IMR-90 (cell line): Measurements from ENCODE around the gene SLC26A2. TPM values are rescaled to one million over a fixed set of nuclear protein-coding genes. Genes with fewer than 3 reads are reported as not detected.

Experiments
- ATAC-seq: fragments of 200-7000 bp; cut with Tn5 transposase; 2 replicates; pipeline ENCODE4 v1.9.1; 2020; ENCODE audit warnings: low read depth, mild to moderate bottlenecking, moderate library complexity
- BruUV-seq: library from RNA; stranded (reverse); fragments of 400-500 nt; replicated peaks from 2 replicates; lab custom pipeline; 2021; lab: Mats Ljungman, UMichigan
- CTCF ChIA-PET: fragments of 300-600 bp; formaldehyde crosslinking; extraction: SDS; loops from one replicate; lab custom pipeline; 2021; ENCODE audit warnings: antibody characterized with exemption; lab: Yijun Ruan, JAX
- POLR2A ChIA-PET: fragments of 300-600 bp; sonication (Branson Sonifier 250); formaldehyde crosslinking; loops from one replicate; lab custom pipeline; 2022; ENCODE audit warnings: antibody characterized with exemption; ENCODE audit not compliant: unreplicated experiment; lab: Charles Lee
- DNase-seq: peaks from one replicate; pipeline ENCODE4 v3.0.0; 2013
- H2AFZ ChIP-seq: replicated peaks from 2 replicates; pipeline ENCODE3; 2013; ENCODE audit warnings: low read length, mild to moderate bottlenecking; ENCODE audit not compliant: poor library complexity
- H2AK5ac ChIP-seq: 2 replicates; pipeline ENCODE4 v1.6.1; 2013; ENCODE audit warnings: low read depth, low read length, inconsistent platforms
- H2AK9ac ChIP-seq: replicated peaks from 2 replicates; pipeline ENCODE3; 2013; ENCODE audit warnings: mild to moderate bottlenecking, low read depth, low read length, moderate library complexity; ENCODE audit not compliant: poor library complexity
- H2BK120ac ChIP-seq: 2 replicates; pipeline ENCODE4 v1.6.1; 2013; ENCODE audit warnings: low read depth, low read length, inconsistent platforms
- H2BK15ac ChIP-seq: 3 replicates; pipeline ENCODE4 v1.6.1; 2013; ENCODE audit warnings: low read depth, low read length, inconsistent platforms
- H2BK20ac ChIP-seq: 2 replicates; pipeline ENCODE4 v1.6.1; 2013; ENCODE audit warnings: low read depth, mild to moderate bottlenecking, inconsistent platforms, low read length, moderate library complexity
- H2BK5ac ChIP-seq: 2 replicates; pipeline ENCODE4 v1.6.1; 2013; ENCODE audit warnings: mild to moderate bottlenecking, low read depth, low read length, inconsistent platforms; ENCODE audit not compliant: poor library complexity, severe bottlenecking
- H3K14ac ChIP-seq: replicated peaks from 2 replicates; pipeline ENCODE4 v1.6.1; 2013; ENCODE audit warnings: low read depth, low read length, inconsistent platforms
- H3K18ac ChIP-seq: 2 replicates; pipeline ENCODE4 v1.6.1; 2013; ENCODE audit warnings: low read depth, low read length, control low read depth
- H3K23ac ChIP-seq: 2 replicates; pipeline ENCODE4 v1.6.1; 2013; ENCODE audit warnings: low read depth, low read length, inconsistent platforms
- H3K27ac ChIP-seq: 2 replicates; pipeline ENCODE4 v1.5.1; 2013; ENCODE audit warnings: mild to moderate bottlenecking, control low read depth, low read length; ENCODE audit not compliant: insufficient read depth
- H3K27me3 ChIP-seq: 2 replicates; pipeline ENCODE4 v1.6.1; 2013; ENCODE audit warnings: low read length; ENCODE audit not compliant: control insufficient read depth, insufficient read depth
- H3K36me3 ChIP-seq: 2 replicates; pipeline ENCODE4 v1.6.1; 2013; ENCODE audit warnings: low read length, mixed read lengths; ENCODE audit not compliant: control insufficient read depth, insufficient read depth
- H3K4ac ChIP-seq: 2 replicates; pipeline ENCODE4 v1.6.1; 2013; ENCODE audit warnings: low read depth, low read length, inconsistent platforms
- H3K4me1 ChIP-seq: 2 replicates; pipeline ENCODE4 v1.6.1; 2013; ENCODE audit warnings: low read length, mixed read lengths; ENCODE audit not compliant: control insufficient read depth, insufficient read depth
- H3K4me2 ChIP-seq: 2 replicates; pipeline ENCODE4 v1.6.1; 2013; ENCODE audit warnings: low read depth, mild to moderate bottlenecking, control low read depth, low read length, moderate library complexity
- H3K4me3 ChIP-seq: 2 replicates; pipeline ENCODE4 v1.5.1; 2013; ENCODE audit warnings: low read depth, mild to moderate bottlenecking, control low read depth, low read length, moderate library complexity; ENCODE audit not compliant: insufficient read depth
- H3K56ac ChIP-seq: 2 replicates; pipeline ENCODE4 v1.6.1; 2013; ENCODE audit warnings: low read length, inconsistent platforms; ENCODE audit not compliant: insufficient read depth; ENCODE audit errors: extremely low read depth
- H3K79me1 ChIP-seq, 2 experiments: 2 replicates each; pipeline ENCODE4 v1.6.1; 2013; ENCODE audit warnings: low read length in 2 of 2, inconsistent platforms in 1 of 2, low read depth in 1 of 2
- H3K9ac ChIP-seq: 2 replicates; pipeline ENCODE4 v1.6.1; 2013; ENCODE audit warnings: low read depth, low read length, control low read depth
- H3K9me1 ChIP-seq: 2 replicates; pipeline ENCODE4 v1.6.1; 2013; ENCODE audit warnings: low read length, inconsistent platforms; ENCODE audit not compliant: insufficient read depth
- H3K9me3 ChIP-seq: 2 replicates; pipeline ENCODE4 v1.6.1; 2013; ENCODE audit warnings: low read length; ENCODE audit not compliant: control insufficient read depth, insufficient read depth
- H4K20me1 ChIP-seq: 2 replicates; pipeline ENCODE4 v1.6.1; 2013; ENCODE audit warnings: low read length, inconsistent platforms; ENCODE audit not compliant: insufficient read depth
- H4K5ac ChIP-seq: 2 replicates; pipeline ENCODE4 v1.6.1; 2013; ENCODE audit warnings: mild to moderate bottlenecking, low read depth, low read length, control low read depth
- H4K8ac ChIP-seq, 2 experiments: 2 replicates each; pipeline ENCODE4 v1.6.1; 2013; ENCODE audit warnings: low read depth in 2 of 2, low read length in 2 of 2, control low read depth in 1 of 2, inconsistent platforms in 1 of 2
- H4K91ac ChIP-seq: 2 replicates; pipeline ENCODE4 v1.6.1; 2013; ENCODE audit warnings: low read depth, low read length, inconsistent platforms; ENCODE audit not compliant: insufficient read depth
- BHLHE40 ChIP-seq: fragments of 150-350 bp; IDR thresholded peaks from 2 replicates; pipeline ENCODE4 v1.6.1; 2016; ENCODE audit warnings: mild to moderate bottlenecking, low read depth, low read length
- CEBPB ChIP-seq: IDR thresholded peaks from 2 replicates; pipeline ENCODE4 v1.6.1; 2012; ENCODE audit warnings: low read depth, low read length, improper control_type of control experiment
- CHD1 ChIP-seq: IDR thresholded peaks from 2 replicates; pipeline ENCODE4 v1.6.1; 2012; ENCODE audit warnings: low read depth, low read length, improper control_type of control experiment
- FOS ChIP-seq: fragments of 150-350 bp; IDR thresholded peaks from 2 replicates; pipeline ENCODE4 v1.6.1; 2016; ENCODE audit warnings: low read depth, low read length
- MXI1 ChIP-seq: IDR thresholded peaks from 2 replicates; pipeline ENCODE4 v1.6.1; 2012; ENCODE audit warnings: low read depth, mild to moderate bottlenecking, low read length, moderate library complexity, borderline replicate concordance
- RAD21 ChIP-seq: IDR thresholded peaks from 2 replicates; pipeline ENCODE4 v1.6.1; 2012; ENCODE audit warnings: low read length, improper control_type of control experiment
- RFX5 ChIP-seq: IDR thresholded peaks from 2 replicates; pipeline ENCODE4 v1.8.0; 2012; ENCODE audit warnings: low read depth, mild to moderate bottlenecking, low read length, moderate library complexity
- WGBS, 2 experiments: methylation state at CpG; one replicate each; pipeline versions ENCODE4 v1.1.5 to v1.1.7; 2013; ENCODE audit warnings: missing lambda C conversion rate in 2 of 2; ENCODE audit not compliant: insufficient read length in 1 of 2; ENCODE audit errors: extremely low coverage in 2 of 2; 5-methylcytosine and 5-hydroxymethylcytosine counted together
- dilution Hi-C: fragments of 300-500 bp; cut with HindIII; formaldehyde crosslinking; loops from one replicate; pipeline ENCODE4 v1.14.3; 2018; ENCODE audit warnings: low sequenced_read_pairs; ENCODE audit not compliant: unreplicated experiment
- in situ Hi-C: fragments of 300-500 bp; cut with MboI; formaldehyde crosslinking; loops from 3 replicates; pipeline ENCODE4 v1.14.3; 2019; ENCODE audit warnings: low sequenced_read_pairs, inconsistent platforms, mixed read lengths
- intact Hi-C: fragments of 100-400 bp; cut with micrococcal nuclease; formaldehyde crosslinking; loops from 2 replicates; pipeline ENCODE4 v1.10.0; 2022
- polyA plus RNA-seq, 3 experiments: library from polyadenylated mRNA; depleted of rRNA; stranded (reverse); fragments of >200 nt; gene quantifications; 2 replicates each; pipeline ENCODE4 v1.2.3, GENCODE V29; 2012; ENCODE audit warnings: low replicate concordance in 1 of 3
- total RNA-seq: library from RNA; depleted of rRNA; stranded (reverse); fragments of >200 nt; gene quantifications from 2 replicates; pipeline ENCODE4 v1.2.3, GENCODE V29; 2012
- TF ChIP-seq, protein P1 (sequence below): conservative IDR thresholded peaks from 2 replicates; pipeline ENCODE4 v1.5.1; 2012; ENCODE audit warnings: mild to moderate bottlenecking, low read depth, low read length, improper control_type of control experiment
- TF ChIP-seq, protein P2 (sequence below): fragments of 150-350 bp; IDR thresholded peaks from 2 replicates; pipeline ENCODE4 v1.6.1; 2016; ENCODE audit warnings: low read depth, mild to moderate bottlenecking, low read length, moderate library complexity, borderline replicate concordance

The SLC26A2 gene
- total and polyA plus RNA-seq, 2 of the 4 experiments (the other 2 are of a cell fraction): 2.2 to 9.9 TPM

DNA sequence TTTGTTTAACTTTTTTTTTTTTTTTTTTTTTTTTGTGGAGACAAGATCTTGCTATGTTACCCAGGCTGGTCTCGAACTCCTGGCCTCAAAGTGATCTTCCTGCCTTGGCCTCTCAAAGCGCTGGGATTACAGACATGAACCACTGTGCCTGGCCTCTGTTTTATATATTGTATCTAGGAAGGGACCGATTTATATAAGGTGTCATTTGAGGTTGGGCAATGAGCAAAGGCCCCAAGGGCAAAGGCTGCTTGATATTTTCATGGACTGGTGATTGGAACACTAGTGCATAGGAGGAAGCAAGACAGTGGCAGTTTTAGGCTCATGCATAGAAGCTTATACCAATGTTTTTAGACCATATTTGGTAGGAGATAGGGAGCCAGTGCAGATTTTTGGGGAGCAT lies 3.2 kb downstream of the SLC26A2 start:
- Histone ChIP-seq H2AFZ (no peak overlapping the region), H2AK9ac (no peak overlapping the region), H4K20me1 (no peaks in the 10 kb centered on the region), H2BK15ac (no peak overlapping the region), H4K5ac (no peak overlapping the region), H4K8ac (no peak overlapping the region), H3K4me1 (peaks cover 6% of the 10 kb centered on the region), H3K9me1 (peaks cover 7% of the 10 kb centered on the region), H3K18ac (no peak overlapping the region), H3K9me3 (no peaks in the 10 kb centered on the region), H3K4me2 (no peak overlapping the region), H3K14ac (no peak overlapping the region), H3K56ac (no peak overlapping the region), H2BK5ac (no peak overlapping the region), H3K36me3 (no peaks in the 10 kb centered on the region), H2AK5ac (no peak overlapping the region), H3K4ac (no peak overlapping the region), H3K27ac (no peak overlapping the region), H3K9ac (no peak overlapping the region), H4K91ac (no peak overlapping the region), H3K79me1 (peaks cover 0 to 14% of the 10 kb centered on the region in 2 experiments; a peak in 3 of 4 replicates), H3K4me3 (no peak overlapping the region), H3K23ac (no peak overlapping the region), H2BK120ac (no peak overlapping the region), H3K27me3 (no peaks in the 10 kb centered on the region), H2BK20ac (no peak overlapping the region)
- DNase-seq (no peak), ATAC-seq (no peak)
- TF ChIP-seq CHD1 (no peak), BHLHE40 (no peak), MXI1 (no peak), RFX5 (no peak), RAD21 (no peak), FOS (no peak), CEBPB (no peak)
- TF ChIP-seq, protein P1, sequence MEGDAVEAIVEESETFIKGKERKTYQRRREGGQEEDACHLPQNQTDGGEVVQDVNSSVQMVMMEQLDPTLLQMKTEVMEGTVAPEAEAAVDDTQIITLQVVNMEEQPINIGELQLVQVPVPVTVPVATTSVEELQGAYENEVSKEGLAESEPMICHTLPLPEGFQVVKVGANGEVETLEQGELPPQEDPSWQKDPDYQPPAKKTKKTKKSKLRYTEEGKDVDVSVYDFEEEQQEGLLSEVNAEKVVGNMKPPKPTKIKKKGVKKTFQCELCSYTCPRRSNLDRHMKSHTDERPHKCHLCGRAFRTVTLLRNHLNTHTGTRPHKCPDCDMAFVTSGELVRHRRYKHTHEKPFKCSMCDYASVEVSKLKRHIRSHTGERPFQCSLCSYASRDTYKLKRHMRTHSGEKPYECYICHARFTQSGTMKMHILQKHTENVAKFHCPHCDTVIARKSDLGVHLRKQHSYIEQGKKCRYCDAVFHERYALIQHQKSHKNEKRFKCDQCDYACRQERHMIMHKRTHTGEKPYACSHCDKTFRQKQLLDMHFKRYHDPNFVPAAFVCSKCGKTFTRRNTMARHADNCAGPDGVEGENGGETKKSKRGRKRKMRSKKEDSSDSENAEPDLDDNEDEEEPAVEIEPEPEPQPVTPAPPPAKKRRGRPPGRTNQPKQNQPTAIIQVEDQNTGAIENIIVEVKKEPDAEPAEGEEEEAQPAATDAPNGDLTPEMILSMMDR: no peak
- TF ChIP-seq, protein P2, sequence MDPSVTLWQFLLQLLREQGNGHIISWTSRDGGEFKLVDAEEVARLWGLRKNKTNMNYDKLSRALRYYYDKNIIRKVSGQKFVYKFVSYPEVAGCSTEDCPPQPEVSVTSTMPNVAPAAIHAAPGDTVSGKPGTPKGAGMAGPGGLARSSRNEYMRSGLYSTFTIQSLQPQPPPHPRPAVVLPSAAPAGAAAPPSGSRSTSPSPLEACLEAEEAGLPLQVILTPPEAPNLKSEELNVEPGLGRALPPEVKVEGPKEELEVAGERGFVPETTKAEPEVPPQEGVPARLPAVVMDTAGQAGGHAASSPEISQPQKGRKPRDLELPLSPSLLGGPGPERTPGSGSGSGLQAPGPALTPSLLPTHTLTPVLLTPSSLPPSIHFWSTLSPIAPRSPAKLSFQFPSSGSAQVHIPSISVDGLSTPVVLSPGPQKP: no peak
- 100% methylated on average over 2 of the region's 3 CpGs; no CpG with 5 or more reads in 1 of the 2 experiments for WGBS, 2 experiments
- CTCF ChIA-PET: interaction anchor here (1.7 to 2.3 kb wide), 2 partner anchors 12 to 126 kb away, joined by 3 to 23 read pairs; no protein-coding TSS in a partner anchor
- dilution Hi-C loops: no loop called here
- in situ Hi-C loops: no loop called here
- BruUV-seq: no TSS peak
- POLR2A ChIA-PET: no interaction called here
- intact Hi-C loops: loop anchor here (5.0 kb wide), 1 partner anchor 111 kb away; no protein-coding TSS in a partner anchor
